Right atrium auricular region (tissue), 2 donors: ENCODE data around the gene BMP7. TPM values are rescaled to one million over a fixed set of nuclear protein-coding genes. Genes with fewer than 3 reads are reported as not detected.

Experiments
- DNase-seq: peaks from one replicate; pipeline ENCODE4 v3.0.0-alpha.2; 2019; ENCODE audit warnings: low spot score
- H3K27ac ChIP-seq, 2 donors: fragments of 200-600 bp; sonication (generic); 1 replicate in 1 of 2; 2 replicates in 1 of 2; pipeline ENCODE4 v1.5.1; 2016 to 2019
- H3K27me3 ChIP-seq, 2 donors: fragments of 200-600 bp; sonication (generic); one replicate each; pipeline versions ENCODE4 v1.5.1 to v1.6.0; 2017 to 2019
- H3K36me3 ChIP-seq: fragments of 200-600 bp; sonication (generic); one replicate; pipeline ENCODE4 v1.5.1; 2016
- H3K4me1 ChIP-seq, 2 donors: fragments of 200-600 bp; sonication (generic); one replicate each; pipeline versions ENCODE4 v1.5.1 to v1.6.0; 2017 to 2019
- H3K4me3 ChIP-seq, 2 donors: fragments of 200-600 bp; sonication (generic); 1 replicate in 1 of 2; 2 replicates in 1 of 2; pipeline ENCODE4 v1.5.1; 2017 to 2019; ENCODE audit warnings: mild to moderate bottlenecking in 1 of 2, moderate library complexity in 1 of 2
- H3K9me3 ChIP-seq, 2 donors: fragments of 200-600 bp; sonication (generic); one replicate each; pipeline ENCODE4 v1.5.1; 2019
- total RNA-seq, 2 donors: library from RNA; depleted of rRNA; stranded (reverse); fragments of >200 nt; gene quantifications; one replicate each; pipeline ENCODE4 v1.1.0, GENCODE V29; 2016
- TF ChIP-seq, protein P1 (sequence below), 2 donors: fragments of 200-600 bp; sonication (generic); IDR thresholded peaks; one replicate each; pipeline ENCODE4 v1.5.1; 2019; ENCODE audit warnings: antibody characterized with exemption in 2 of 2

BMP7 gene
- total RNA-seq, 2 donors from 2014 or later = 15.1 to 23.0 TPM

DNA sequence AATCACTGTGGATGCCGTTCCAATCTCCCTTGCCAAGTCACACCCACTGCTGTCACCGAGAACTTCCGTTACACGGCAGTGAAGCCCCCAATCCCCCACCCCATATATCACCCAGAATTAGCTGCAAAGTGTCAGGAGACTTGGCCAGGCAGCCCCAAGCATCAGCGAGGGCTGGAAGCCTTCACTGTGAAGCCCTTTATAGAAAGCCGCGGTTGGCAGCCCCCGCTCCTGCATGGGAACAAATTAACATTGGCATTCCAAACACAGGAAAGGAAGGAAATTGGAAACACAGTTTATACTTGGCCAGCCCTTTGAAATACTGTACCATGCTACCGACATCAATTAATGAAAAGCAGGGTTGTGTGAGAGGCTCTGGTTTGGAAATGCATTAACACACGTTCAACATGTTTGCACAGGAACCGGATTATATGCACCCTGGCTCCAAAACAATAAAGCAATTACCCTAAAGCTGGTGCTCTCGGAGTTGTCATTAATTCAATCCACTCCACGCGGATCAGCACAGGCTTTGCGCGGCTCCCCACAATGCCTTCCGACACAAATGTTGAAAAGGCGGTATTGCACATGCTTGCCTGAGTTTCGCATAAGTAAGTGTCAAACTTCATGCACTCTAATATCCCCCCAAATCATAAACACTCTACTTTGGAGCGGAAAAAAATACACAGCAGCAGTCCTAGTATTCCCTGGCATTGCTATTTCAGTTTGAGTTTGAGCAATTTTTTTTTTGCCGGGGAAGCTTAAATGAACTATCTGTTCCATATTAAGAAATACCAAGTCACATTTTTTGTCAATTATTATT lies 7.1 kb downstream of the BMP7 start:
- TF ChIP-seq, protein P1, sequence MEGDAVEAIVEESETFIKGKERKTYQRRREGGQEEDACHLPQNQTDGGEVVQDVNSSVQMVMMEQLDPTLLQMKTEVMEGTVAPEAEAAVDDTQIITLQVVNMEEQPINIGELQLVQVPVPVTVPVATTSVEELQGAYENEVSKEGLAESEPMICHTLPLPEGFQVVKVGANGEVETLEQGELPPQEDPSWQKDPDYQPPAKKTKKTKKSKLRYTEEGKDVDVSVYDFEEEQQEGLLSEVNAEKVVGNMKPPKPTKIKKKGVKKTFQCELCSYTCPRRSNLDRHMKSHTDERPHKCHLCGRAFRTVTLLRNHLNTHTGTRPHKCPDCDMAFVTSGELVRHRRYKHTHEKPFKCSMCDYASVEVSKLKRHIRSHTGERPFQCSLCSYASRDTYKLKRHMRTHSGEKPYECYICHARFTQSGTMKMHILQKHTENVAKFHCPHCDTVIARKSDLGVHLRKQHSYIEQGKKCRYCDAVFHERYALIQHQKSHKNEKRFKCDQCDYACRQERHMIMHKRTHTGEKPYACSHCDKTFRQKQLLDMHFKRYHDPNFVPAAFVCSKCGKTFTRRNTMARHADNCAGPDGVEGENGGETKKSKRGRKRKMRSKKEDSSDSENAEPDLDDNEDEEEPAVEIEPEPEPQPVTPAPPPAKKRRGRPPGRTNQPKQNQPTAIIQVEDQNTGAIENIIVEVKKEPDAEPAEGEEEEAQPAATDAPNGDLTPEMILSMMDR (IDR thresholded peaks at IDR 0.05) = no peak
- Histone ChIP-seq H3K27me3 (no peaks in the 10 kb centered on the region), H3K4me3 (no peak overlapping the region), H3K4me1 (peaks cover 0 to 5% of the 10 kb centered on the region in 2 donors), H3K36me3 (no peaks in the 10 kb centered on the region), H3K9me3 (no peaks in the 10 kb centered on the region), H3K27ac (peak overlapping the region in 1 of 2 donors; percentile 83)
- DNase-seq = no peak

DNA sequence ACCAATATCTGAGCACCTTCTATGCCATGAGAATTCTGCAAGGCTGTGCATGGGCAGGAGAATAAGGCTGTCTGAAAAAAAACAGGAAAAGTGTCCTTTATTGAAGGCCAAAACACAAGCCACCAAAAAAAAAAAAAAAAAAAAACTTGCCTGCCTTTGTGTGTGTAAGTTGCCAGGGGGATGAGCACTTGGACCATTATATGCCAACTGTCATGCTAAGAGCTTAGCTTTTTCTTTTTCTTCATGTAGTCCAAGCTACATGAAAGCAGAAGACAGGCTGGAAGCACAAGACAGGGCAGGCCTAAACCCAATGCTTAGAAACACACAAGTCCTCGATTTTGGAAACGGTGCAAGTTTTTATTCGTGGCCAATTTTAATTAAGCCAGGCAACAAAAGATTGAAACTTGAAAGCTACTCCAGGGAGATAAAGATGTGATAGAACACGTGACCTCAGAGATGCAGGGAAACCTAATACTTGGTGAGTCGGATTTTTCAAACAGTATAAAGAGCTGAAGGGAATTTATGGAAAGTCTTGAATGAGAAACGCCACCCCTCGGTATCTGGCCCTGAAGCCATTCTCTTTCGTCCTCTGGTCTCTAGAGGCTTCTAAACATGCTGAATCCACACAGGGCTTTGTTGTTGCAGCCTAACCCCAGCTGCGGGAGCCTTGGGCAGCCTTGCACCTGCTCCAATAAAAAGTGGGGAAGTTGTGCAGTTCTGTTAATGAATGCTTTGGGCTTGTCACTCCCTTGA lies 8.6 kb downstream of the BMP7 start:
- no peaks in the 10 kb centered on the region for H3K27me3 ChIP-seq
- H3K9me3 ChIP-seq = no peaks in the 10 kb centered on the region

DNA sequence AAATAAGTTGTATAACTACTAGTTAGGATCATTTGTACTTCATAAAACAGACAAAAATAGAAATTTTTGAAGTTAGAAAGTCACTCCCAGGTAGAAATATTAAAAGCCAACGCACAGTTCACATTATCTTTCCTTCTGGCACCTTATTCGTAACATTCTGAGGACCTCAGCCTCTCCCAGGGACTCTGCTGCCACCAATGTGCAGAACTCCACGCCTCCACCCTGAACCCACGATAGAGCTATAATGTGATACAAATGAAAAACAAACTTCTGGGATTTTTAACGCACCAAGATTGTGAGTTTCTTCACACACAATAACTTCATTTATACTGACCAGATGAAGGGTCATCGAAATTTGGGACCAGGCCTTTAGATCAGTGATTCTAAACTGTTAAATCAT lies 9.5 kb downstream of the BMP7 start:
- Histone ChIP-seq H3K9me3 (no peaks in the 10 kb centered on the region), H3K36me3 (no peaks in the 10 kb centered on the region), H3K27ac (peak overlapping the region in 1 of 2 donors; percentile 27), H3K27me3 (no peaks in the 10 kb centered on the region), H3K4me1 (no peaks in the 10 kb centered on the region), H3K4me3 (no peak overlapping the region)
- no peak for DNase-seq
- TF ChIP-seq, protein P1 (IDR thresholded peaks at IDR 0.05) = peak in 1 of 2 donors; percentile 27

More for the DNA sequence above, 8.6 kb downstream of the BMP7 start:
- TF ChIP-seq, protein P1 (IDR thresholded peaks at IDR 0.05) = no peak
- DNase-seq = no peak
- Histone ChIP-seq H3K4me3 (no peak overlapping the region), H3K36me3 (no peaks in the 10 kb centered on the region), H3K27ac (peak overlapping the region in 1 of 2 donors; percentile 83), H3K4me1 (no peaks in the 10 kb centered on the region)

DNA sequence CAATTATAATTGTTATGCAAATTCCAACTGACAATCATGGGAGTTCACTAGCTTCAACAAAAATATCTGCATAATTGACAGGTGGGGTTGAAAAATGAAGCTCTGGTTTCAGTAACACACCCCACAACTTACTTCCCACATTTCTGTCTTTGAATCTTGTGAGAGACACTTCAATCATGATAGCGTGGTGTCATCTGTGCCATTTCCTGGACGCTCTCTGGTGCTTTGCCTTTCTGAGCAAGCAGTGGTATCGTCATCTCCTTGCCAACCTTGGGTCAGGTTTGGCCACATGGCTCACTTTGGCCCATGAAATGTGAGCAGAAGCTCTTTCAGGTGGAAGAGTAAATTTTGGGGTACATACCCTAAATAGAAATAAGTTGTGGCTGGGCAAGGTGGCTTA lies 10.2 kb downstream of the BMP7 start:
- no peak for DNase-seq
- no peaks in the 10 kb centered on the region for H3K27me3 ChIP-seq
- H3K9me3 ChIP-seq = no peaks in the 10 kb centered on the region

DNA sequence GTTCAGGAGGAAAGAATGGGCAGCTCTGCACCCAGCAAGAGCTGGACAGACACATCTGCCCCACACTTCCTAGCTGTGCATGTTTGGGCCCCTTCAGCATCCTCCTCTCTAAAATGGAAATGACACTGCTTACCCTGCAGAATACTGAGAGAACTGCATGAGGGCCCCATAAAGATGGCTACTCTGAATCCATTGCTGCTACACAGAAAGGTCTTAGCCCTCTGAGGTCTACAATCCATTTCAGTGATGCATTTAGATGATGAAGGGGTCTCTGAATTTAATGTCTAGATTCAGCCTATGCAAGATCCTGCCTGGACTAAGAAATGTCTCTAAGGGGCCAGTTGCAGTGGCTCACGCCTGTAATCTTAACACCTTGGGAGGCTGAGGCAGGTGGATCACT lies 11.3 kb downstream of the BMP7 start:
- peaks cover 0 to 6% of the 10 kb centered on the region in 2 donors for H3K4me1 ChIP-seq
- H3K27me3 ChIP-seq = no peaks in the 10 kb centered on the region
- TF ChIP-seq, protein P1 (IDR thresholded peaks at IDR 0.05) = no peak
- no peaks in the 10 kb centered on the region for H3K9me3 ChIP-seq
- no peaks in the 10 kb centered on the region for H3K36me3 ChIP-seq
- H3K4me3 ChIP-seq = no peak overlapping the region
- H3K27ac ChIP-seq = no peak overlapping the region
- DNase-seq = no peak

More for the DNA sequence above, 10.2 kb downstream of the BMP7 start:
- Histone ChIP-seq H3K4me1 (peaks cover 0 to 2% of the 10 kb centered on the region in 2 donors), H3K4me3 (no peak overlapping the region), H3K36me3 (no peaks in the 10 kb centered on the region), H3K27ac (peak overlapping the region in 1 of 2 donors; percentile 27)
- TF ChIP-seq, protein P1 (IDR thresholded peaks at IDR 0.05) = no peak
